ENCODE data around the gene MGARP. TPM values are rescaled to one million over a fixed set of nuclear protein-coding genes. Genes with fewer than 3 reads are reported as not detected.
"Not testable (repeated sequence)": the region's sequence is repeated elsewhere in the genome, so short reads cannot be mapped to it uniquely, and the experiment has no call there.

MGARP gene
- total and polyA plus RNA-seq, 4 donors = 0.09 to 0.17 (median 0.09) TPM; not detected in 1

- TF ChIP-seq FOXA1 (IDR thresholded peaks at IDR 0.05) (no peak), YY1 (IDR thresholded peaks at IDR 0.05) (no peak)
These were observed 49.7 kb upstream of the MGARP start (continued) for GRCh38 chr4:139329665-139330200.

GRCh38 chr4:139324620-139325019 is 44.6 kb upstream of the MGARP start:
- Histone ChIP-seq H3K9ac (ENCODE audit: low read depth in 1 of 2, low read length in 2 of 2) (no peak overlapping the region), H3K27me3 (ENCODE audit: control insufficient read depth in 4 of 4, insufficient read depth in 4 of 4, low read length in 3 of 4) (no peaks in the 10 kb centered on the region), H3K4me3 (ENCODE audit: low read depth in 1 of 3, low read length in 3 of 3) (no peak overlapping the region), H3K27ac (ENCODE audit: low read depth in 1 of 2, low read length in 2 of 2) (no peak overlapping the region), H3K4me1 (ENCODE audit: control insufficient read depth in 4 of 4, insufficient read depth in 4 of 4, low read length in 3 of 4) (peaks cover 0 to 5% (median 3%) of the 10 kb centered on the region in 4 donors), H3K36me3 (ENCODE audit: control insufficient read depth in 4 of 4, insufficient read depth in 3 of 4, low read depth in 1 of 4, low read length in 3 of 4) (no peaks in the 10 kb centered on the region), H3K9me3 (ENCODE audit: control insufficient read depth in 4 of 4, low read length in 3 of 4) (no peaks in the 10 kb centered on the region)
- WGBS = 68% methylated on average over 6 of the region's 6 CpGs
- DNase-seq (ENCODE audit: low spot score) = no peak
- TF ChIP-seq ATF3 (IDR thresholded peaks at IDR 0.05) (no peak), JUND (IDR thresholded peaks at IDR 0.05) (no peak), ZBTB33 (IDR thresholded peaks at IDR 0.05) (no peak), REST (IDR thresholded peaks at IDR 0.05) (no peak), GABPA (IDR thresholded peaks at IDR 0.05 in 1 of 2, conservative IDR thresholded peaks at IDR 0.05 in 1 of 2) (no peak), HNF4A (conservative IDR thresholded peaks at IDR 0.05) (no peak), HNF4G (IDR thresholded peaks at IDR 0.05) (no peak), FOXA2 (IDR thresholded peaks at IDR 0.05) (no peak)

- not testable (repeated sequence) for H3K4me3 ChIP-seq (ENCODE audit: low read depth in 1 of 3, low read length in 3 of 3); H3K9ac ChIP-seq (ENCODE audit: low read depth in 1 of 2, low read length in 2 of 2); H3K27ac ChIP-seq (ENCODE audit: low read depth in 1 of 2, low read length in 2 of 2); DNase-seq (ENCODE audit: low spot score); H3K4me1 ChIP-seq (ENCODE audit: control insufficient read depth in 4 of 4, insufficient read depth in 4 of 4, low read length in 3 of 4); H3K27me3 ChIP-seq (ENCODE audit: control insufficient read depth in 4 of 4, insufficient read depth in 4 of 4, low read length in 3 of 4); H3K9me3 ChIP-seq (ENCODE audit: control insufficient read depth in 4 of 4, low read length in 3 of 4); H3K36me3 ChIP-seq (ENCODE audit: control insufficient read depth in 4 of 4, insufficient read depth in 3 of 4, low read depth in 1 of 4, low read length in 3 of 4)
- 94% methylated on average over 6 of the region's 6 CpGs for WGBS
These were observed 42.5 kb upstream of the MGARP start for GRCh38 chr4:139322541-139322940.

GRCh38 chr4:139322070-139322469 is 42.0 kb upstream of the MGARP start:
- not testable (repeated sequence) for H3K4me3 ChIP-seq (ENCODE audit: low read depth in 1 of 3, low read length in 3 of 3); H3K9ac ChIP-seq (ENCODE audit: low read depth in 1 of 2, low read length in 2 of 2); H3K9me3 ChIP-seq (ENCODE audit: control insufficient read depth in 4 of 4, low read length in 3 of 4); DNase-seq (ENCODE audit: low spot score); H3K27me3 ChIP-seq (ENCODE audit: control insufficient read depth in 4 of 4, insufficient read depth in 4 of 4, low read length in 3 of 4); H3K36me3 ChIP-seq (ENCODE audit: control insufficient read depth in 4 of 4, insufficient read depth in 3 of 4, low read depth in 1 of 4, low read length in 3 of 4); H3K4me1 ChIP-seq (ENCODE audit: control insufficient read depth in 4 of 4, insufficient read depth in 4 of 4, low read length in 3 of 4); H3K27ac ChIP-seq (ENCODE audit: low read depth in 1 of 2, low read length in 2 of 2)
- WGBS = 55% methylated on average over 1 of the region's 1 CpG
